ENCODE results near the gene JCAD.
"Not testable (repeated sequence)": the region's sequence is repeated elsewhere in the genome, so short reads cannot be mapped to it uniquely, and the experiment has no call there.

The JCAD gene

DNA sequence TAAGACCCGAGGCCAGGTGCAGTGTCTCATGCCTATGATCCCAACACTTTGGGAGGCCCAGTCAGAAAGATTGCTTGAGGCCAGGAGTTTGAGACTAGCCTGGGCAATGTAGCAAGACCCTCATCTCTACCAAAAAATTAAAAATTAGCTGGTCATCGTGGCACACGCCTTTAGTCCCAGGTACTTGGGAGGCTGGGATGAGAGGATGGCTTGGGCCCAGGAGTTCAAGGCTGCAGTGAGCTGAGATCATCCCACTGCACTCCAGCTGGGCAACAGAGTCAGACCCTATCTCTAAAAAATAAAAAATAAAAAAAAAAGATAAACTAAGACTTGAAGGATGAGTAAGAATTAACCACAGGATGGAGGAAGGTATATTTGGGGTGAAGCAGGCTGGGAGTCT, 77.9 kb downstream of the JCAD start:
- no peak for DNase-seq

DNA sequence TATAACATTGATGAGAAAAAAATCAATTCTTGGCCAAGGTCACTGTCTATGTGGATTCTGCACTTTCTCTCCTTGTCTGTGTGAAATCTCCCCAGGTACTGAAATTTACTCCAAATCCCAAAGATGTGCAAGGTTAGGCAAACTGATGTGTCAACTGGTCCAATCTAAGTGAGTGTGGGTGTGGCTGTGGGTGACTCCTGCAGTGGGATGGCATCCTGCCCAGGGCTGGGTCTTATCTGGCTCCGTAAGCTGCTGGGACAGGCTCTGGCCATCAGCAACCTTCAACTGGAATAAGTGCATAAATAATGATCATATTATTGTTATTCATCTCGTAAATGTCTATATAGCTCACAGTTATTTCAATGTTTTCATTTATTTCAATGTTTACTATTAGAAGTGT, 79.3 kb downstream of the JCAD start:
- DNase-seq: no peak

DNA sequence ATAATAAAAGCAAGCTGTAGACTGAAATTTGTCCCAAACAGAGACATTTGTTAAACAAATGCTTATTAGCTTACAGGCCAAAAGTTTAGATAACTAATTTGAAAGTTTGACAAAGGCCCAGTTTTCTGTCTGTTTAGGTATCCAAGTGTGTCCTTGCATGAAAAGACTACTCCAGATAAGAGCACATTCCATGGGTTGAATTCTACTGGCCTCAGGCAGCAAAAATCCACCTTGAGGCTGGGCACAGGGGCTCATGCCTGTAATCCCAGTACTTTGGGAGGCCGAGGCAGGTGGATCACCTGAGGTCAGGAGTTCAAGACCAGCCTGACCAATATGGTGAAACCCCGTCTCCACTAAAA, 80.0 kb downstream of the JCAD start:
- DNase-seq: not testable (repeated sequence)

DNA sequence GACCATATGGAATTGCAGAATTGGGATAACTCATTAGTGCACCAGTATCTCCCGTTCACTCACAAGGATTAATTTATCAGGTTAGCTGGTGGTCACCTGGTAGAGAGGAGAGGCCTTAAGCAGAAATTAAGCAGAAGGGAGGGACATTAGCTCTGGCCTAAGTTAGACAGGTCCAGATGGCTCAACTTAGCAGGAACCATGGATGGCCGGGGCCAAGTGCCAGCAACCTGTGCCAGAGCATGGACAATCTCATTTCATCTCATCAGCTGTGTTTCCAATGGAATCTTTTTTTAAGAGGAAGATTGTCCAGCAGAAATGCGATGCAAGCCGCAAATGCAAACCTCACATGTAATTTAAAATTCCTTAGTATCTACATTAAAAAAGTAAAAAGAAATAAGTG, 82.2 kb downstream of the JCAD start:
- DNase-seq: peak in 1 of 14 donors; percentile 75

DNA sequence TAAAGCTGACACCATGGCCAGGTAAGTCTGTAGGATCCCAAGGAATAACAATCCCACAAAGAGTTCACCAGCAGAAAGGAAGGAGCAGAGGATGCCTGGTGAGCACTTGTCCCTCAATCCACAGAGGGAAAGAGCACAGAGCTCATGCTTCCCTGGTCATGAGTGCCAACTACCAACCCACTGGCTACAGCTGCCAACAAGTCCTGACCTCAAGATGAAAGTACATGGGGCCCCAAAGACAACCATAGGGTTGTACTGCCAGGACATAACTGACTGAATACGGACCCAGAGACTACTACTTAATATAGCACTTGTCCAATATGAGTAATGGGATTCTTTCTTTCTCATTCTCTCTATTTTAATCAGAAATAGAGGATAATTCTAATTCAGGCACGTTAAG, 83.3 kb downstream of the JCAD start:
- no peak for DNase-seq

DNA sequence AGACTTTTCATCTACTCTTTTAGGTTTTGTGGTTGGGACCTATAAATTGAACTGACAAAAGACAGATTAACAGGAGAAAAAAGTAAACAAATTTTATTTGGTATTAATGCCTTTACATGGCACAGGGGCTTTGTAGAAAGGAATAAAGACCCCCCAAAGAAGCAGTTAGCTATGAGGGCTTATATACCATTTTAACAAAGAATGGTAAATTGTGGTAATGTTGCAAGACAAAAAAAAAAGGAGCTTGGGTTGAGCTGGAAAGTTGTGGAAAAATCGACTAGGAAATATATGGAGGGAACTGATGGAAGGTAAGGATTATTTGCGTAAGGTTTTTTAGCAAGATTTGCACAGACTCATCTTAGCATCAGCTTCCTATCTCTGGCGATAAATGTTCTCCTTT, 84.6 kb downstream of the JCAD start:
- DNase-seq: no peak

DNA sequence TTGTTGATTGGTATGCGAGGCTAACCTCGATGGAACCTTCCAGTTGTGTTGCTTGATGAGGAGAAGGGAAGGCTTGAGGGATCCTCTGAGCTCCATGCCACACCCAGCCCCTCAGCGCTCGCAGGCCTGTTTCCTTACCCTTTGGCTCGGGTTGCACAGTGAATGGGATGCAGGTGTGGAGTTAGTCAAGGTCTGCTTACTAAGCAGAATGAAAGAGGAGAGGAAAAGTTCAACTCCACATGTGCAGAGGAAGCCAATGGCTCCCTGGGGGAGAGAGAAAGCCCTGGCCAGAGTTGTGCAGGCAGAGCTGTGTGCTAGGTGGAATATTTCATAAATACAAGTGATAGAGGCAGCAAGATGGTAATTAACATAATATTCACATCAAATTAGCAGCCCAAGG, 85.5 kb downstream of the JCAD start:
- DNase-seq: no peak

DNA sequence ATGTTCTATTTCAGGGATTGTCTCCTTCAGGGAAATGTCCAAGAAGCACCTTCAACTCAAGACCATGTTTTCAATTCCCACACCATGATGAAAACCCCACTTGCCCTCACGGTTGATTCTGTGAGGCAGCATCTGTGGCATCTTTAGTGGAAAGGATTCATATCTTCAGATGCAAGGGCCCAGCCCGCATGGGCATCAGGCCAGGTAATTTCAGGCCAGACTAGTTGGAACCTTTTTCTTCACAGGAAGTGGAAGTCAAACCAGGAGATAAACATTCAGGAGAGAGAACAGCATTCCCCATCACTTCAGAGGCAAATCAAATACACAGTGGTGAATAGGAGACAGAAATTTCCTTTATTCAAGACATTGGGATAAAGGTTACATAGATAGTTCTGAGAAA, 88.8 kb downstream of the JCAD start:
- DNase-seq: no peak

DNA sequence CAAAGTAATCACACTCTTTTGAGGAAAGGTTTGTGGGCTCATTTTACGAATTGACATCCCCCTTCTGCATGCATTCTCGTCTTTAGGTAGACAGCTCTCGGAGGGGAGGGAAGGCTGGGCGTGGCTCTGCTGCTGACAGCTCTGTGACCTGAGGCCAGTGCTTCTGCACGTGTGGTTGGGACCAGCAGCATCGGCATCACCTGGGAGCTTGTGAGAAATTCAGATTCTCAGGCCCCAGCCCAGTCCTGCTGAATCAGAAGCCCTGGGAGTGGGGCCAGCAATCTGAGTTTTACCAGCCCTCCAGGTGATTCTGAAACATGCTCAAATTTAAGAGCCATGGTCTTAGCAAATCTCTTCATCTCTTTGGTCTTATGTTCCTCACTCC, 89.4 kb downstream of the JCAD start:
- DNase-seq: no peak

DNA sequence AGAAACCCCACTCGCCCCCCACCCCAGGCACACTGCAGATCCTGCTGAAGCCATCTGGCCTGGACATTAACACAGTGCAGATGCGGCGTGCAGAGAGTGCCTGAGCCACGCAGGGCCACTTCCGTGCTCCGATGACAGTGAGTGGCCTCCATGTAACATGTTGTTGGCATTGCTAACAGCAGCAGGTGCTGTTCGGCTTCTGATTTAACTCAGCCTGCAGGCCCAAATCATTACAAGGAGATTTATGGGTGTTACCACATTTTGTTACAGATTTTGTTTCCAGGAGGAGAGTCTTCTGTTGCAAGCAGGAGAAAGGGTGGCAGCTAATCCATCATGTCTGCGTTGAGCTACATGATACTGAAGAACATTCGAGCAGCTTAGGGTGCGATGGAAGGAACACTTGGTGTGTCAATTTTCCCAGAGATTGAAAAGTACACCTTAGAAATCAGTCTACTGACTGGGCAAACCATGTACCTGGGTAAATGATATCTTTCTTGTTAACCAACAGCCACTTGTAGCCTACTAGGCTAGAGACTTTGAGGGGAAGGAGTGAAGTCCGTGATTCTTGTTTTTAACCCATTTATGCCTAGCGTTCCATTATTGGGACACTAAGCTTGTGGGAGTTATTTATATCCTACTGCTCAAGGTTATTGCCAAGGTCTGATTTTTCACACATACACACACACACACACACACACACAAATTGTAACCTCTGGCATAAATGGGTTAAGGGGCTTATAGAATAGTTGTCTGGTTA, 90.0 kb downstream of the JCAD start:
- no peak for DNase-seq

DNA sequence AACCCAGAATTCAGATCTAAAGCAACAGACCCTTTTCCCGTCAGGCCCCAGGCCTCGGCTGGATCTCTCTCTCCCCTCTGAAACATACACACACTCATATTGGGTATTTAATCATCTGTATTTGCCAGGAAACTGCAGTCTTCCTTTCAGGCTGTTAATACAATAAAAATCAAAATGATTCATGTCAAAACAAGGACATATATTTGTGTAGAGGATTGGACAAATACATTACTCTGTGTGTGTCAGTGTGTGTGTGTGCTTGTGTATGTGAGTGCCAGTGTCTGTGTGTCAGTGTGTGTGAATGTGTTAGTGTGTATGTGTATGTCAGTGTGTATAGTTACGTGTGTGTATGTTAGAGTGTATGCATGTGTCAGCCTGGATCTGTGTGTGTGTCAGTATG, 90.8 kb downstream of the JCAD start:
- no peak for DNase-seq

DNA sequence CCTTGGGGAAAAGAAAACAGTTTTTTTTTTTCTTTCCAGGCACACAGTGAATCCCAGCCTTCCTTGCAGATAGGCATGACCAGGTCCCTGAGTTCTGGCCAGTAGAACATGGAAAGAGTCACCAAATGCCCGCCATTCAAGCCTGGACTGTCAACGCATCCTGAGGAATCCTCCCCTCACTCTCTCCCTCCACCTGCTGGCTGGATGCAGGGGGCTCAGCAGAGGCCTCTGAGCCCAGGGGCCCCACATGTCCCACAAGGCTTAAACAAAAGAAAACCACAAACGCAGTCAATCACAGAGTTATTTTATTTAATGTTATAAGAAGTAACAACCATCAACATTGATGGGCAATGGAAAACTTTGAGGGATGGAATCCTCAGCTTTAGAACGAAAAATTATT, 93.1 kb downstream of the JCAD start:
- no peak for DNase-seq

All from C1 segment of cervical spinal cord (tissue), 14 donors.